NT2/D1 (cell line): ENCODE data around the gene SNAP47.

Experiments used
- SUZ12 ChIP-seq: IDR thresholded peaks from 2 replicates; pipeline ENCODE4 v1.6.1; 2011; ENCODE audit not compliant: insufficient read length, insufficient read depth; ENCODE audit errors: extremely low read depth
- YY1 ChIP-seq: IDR thresholded peaks from 2 replicates; pipeline ENCODE4 v1.6.1; 2011; ENCODE audit not compliant: insufficient read length, insufficient read depth
- ZNF274 ChIP-seq: IDR thresholded peaks from 2 replicates; pipeline ENCODE4 v1.6.1; 2011; ENCODE audit warnings: mild to moderate bottlenecking, low read depth, low read length

DNA sequence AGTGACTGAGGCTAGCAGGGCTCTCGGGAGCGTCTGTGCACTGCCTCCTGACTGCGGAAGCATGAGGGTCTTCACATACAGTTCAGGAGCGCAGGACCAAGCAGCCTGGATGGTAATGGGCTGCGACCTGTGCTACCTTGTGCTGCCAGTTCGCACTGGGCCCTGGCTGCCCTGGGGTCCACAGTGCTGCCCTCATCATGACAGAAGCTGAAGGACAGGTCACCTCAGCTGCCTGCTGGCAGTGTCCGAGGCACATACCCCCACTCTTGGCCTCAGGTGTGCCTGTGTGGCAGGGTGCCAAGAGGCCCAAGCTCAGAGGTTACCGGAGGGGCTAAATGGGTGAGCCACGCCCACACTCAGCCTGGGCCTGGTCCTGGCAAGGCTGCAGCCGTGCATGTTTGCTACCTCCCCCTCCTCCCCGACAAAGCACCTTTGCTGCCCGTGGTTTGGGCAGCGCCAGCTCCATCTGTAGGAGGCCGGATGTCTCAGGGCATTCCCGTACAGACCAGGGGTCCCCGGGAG, 4.5 kb upstream of the SNAP47 start:
- TF ChIP-seq YY1: no peak
- no peak for TF ChIP-seq SUZ12
- TF ChIP-seq ZNF274: no peak
